CD4-positive, alpha-beta T cell treated with Interleukin-21 for 1 hour (primary cell): ENCODE results near the gene SLC22A13.
"Not testable (repeated sequence)": the region's sequence is repeated elsewhere in the genome, so short reads cannot be mapped to it uniquely, and the experiment has no call there.

Experiments used
- DNase-seq: peaks from one replicate; pipeline ENCODE4 v3.0.0-alpha.2; 2020

Gene SLC22A13

GRCh38 chr3:38307599-38307998 is 42.0 kb downstream of the SLC22A13 start:
- DNase-seq = no peak

- DNase-seq = no peak
These were observed 42.8 kb downstream of the SLC22A13 start for GRCh38 chr3:38308456-38308855.

GRCh38 chr3:38311476-38311875 is 45.9 kb downstream of the SLC22A13 start:
- no peak for DNase-seq

- no peak for DNase-seq
These were observed 46.3 kb downstream of the SLC22A13 start for GRCh38 chr3:38311941-38312340.

- no peak for DNase-seq
These were observed 46.7 kb downstream of the SLC22A13 start for GRCh38 chr3:38312356-38312755.

- DNase-seq = no peak
These were observed 47.7 kb downstream of the SLC22A13 start for GRCh38 chr3:38313263-38313662.

GRCh38 chr3:38313695-38314094 is 48.1 kb downstream of the SLC22A13 start:
- DNase-seq = no peak

GRCh38 chr3:38314112-38314763 is 48.6 kb downstream of the SLC22A13 start:
- no peak for DNase-seq

- no peak for DNase-seq
These were observed 49.3 kb downstream of the SLC22A13 start for GRCh38 chr3:38314764-38315487.

GRCh38 chr3:38315488-38316230 is 50.0 kb downstream of the SLC22A13 start:
- DNase-seq = no peak

GRCh38 chr3:38316356-38317191 is 51.0 kb downstream of the SLC22A13 start:
- DNase-seq = no peak

- DNase-seq = no peak
These were observed 51.7 kb downstream of the SLC22A13 start for GRCh38 chr3:38317192-38317759.

GRCh38 chr3:38318766-38319671 is 53.4 kb downstream of the SLC22A13 start:
- DNase-seq = no peak

- DNase-seq = not testable (repeated sequence)
These were observed 55.0 kb downstream of the SLC22A13 start for GRCh38 chr3:38320638-38321037.

- DNase-seq = no peak
These were observed 57.4 kb downstream of the SLC22A13 start for GRCh38 chr3:38323060-38323459.

GRCh38 chr3:38325256-38325655 is 59.6 kb downstream of the SLC22A13 start:
- DNase-seq = no peak

- no peak for DNase-seq
These were observed 61.9 kb downstream of the SLC22A13 start for GRCh38 chr3:38327335-38328009.
